Cardiac muscle cell (in vitro differentiated cells and primary cell): Measurements from ENCODE around the gene FRAS1. TPM values are rescaled to one million over a fixed set of nuclear protein-coding genes. Genes with fewer than 3 reads are reported as not detected.

Experiments
- DNase-seq, 2 donors: peaks; one replicate each; pipeline versions ENCODE4 v3.0.0 to v3.0.0-alpha.2; 2010 to 2017; ENCODE audit warnings: low read depth in 1 of 2, low spot score in 1 of 2
- H3K27ac ChIP-seq: fragments of 200-600 bp; sonication (generic); 2 replicates; pipeline ENCODE4 v1.5.1; 2016
- H3K27me3 ChIP-seq: fragments of 200-600 bp; sonication (generic); 2 replicates; pipeline ENCODE4 v1.6.0; 2016; ENCODE audit warnings: control low read depth
- H3K36me3 ChIP-seq: fragments of 200-600 bp; sonication (generic); 2 replicates; pipeline ENCODE4 v1.5.1; 2016; ENCODE audit warnings: control low read depth
- H3K4me1 ChIP-seq: fragments of 200-600 bp; sonication (generic); 2 replicates; pipeline ENCODE4 v1.8.1; 2017; ENCODE audit warnings: low read depth, mild to moderate bottlenecking, mixed run types
- H3K4me3 ChIP-seq: fragments of 200-600 bp; sonication (generic); 2 replicates; pipeline ENCODE4 v1.5.1; 2016; ENCODE audit warnings: mild to moderate bottlenecking
- H3K9me3 ChIP-seq: fragments of 200-600 bp; sonication (generic); 2 replicates; pipeline ENCODE4 v1.5.1; 2017; ENCODE audit warnings: low read depth, mild to moderate bottlenecking, control low read depth
- polyA plus RNA-seq: library from polyadenylated mRNA; unstranded; fragments of >200 nt; fragmentation: Nextera tagmentation; extraction: Ambion mirVana; gene quantifications from 2 replicates; pipeline ENCODE4 v1.2.1, GENCODE V29; 2016
- total RNA-seq: library from RNA; depleted of rRNA; stranded (reverse); fragments of >200 nt; gene quantifications from 2 replicates; pipeline ENCODE4 v1.2.3, GENCODE V29; 2016
- TF ChIP-seq, protein P1 (sequence below): IDR thresholded peaks from 2 replicates; pipeline ENCODE4 v1.5.1; 2012; ENCODE audit warnings: low read depth, mild to moderate bottlenecking, low read length

FRAS1 gene
- total and polyA plus RNA-seq, 2 experiments from 2014 or later: 4.4 to 20.4 TPM

DNA sequence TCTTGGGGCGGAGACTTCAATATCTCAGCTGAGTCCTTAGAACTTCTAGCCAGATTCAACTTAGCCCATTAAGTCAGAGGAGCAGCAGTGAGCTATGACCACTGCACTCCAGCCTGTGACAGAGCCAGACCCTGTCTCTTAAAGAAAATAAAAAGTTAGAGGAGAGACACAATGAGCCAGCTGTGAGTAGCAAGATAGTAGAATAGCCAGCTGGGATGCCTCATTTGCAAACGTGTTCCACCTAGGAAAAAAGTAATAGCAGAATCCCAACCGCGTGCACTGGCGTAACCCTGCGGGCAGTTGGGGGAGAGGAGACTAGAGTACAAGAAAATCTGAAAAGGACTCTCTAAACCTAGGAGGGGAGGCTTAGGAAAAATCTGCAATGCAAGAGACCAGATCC, 361.3 kb downstream of the FRAS1 start:
- Histone ChIP-seq H3K36me3 (no peaks in the 10 kb centered on the region), H3K4me1 (no peaks in the 10 kb centered on the region), H3K27ac (no peak overlapping the region), H3K4me3 (no peak overlapping the region), H3K27me3 (no peaks in the 10 kb centered on the region), H3K9me3 (no peaks in the 10 kb centered on the region)
- peak in 1 of 2 donors; percentile 14 for DNase-seq
- TF ChIP-seq, protein P1, sequence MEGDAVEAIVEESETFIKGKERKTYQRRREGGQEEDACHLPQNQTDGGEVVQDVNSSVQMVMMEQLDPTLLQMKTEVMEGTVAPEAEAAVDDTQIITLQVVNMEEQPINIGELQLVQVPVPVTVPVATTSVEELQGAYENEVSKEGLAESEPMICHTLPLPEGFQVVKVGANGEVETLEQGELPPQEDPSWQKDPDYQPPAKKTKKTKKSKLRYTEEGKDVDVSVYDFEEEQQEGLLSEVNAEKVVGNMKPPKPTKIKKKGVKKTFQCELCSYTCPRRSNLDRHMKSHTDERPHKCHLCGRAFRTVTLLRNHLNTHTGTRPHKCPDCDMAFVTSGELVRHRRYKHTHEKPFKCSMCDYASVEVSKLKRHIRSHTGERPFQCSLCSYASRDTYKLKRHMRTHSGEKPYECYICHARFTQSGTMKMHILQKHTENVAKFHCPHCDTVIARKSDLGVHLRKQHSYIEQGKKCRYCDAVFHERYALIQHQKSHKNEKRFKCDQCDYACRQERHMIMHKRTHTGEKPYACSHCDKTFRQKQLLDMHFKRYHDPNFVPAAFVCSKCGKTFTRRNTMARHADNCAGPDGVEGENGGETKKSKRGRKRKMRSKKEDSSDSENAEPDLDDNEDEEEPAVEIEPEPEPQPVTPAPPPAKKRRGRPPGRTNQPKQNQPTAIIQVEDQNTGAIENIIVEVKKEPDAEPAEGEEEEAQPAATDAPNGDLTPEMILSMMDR: no peak

- no peaks in the 10 kb centered on the region for H3K4me1 ChIP-seq
- TF ChIP-seq, protein P1: no peak
- no peak for DNase-seq
- H3K9me3 ChIP-seq: no peaks in the 10 kb centered on the region
- no peak overlapping the region for H3K27ac ChIP-seq
- no peak overlapping the region for H3K4me3 ChIP-seq
- H3K36me3 ChIP-seq: no peaks in the 10 kb centered on the region
- H3K27me3 ChIP-seq: no peaks in the 10 kb centered on the region
Measured at GRCh38 chr4:78423790-78424189, 366.7 kb downstream of the FRAS1 start.

GRCh38 chr4:78424461-78424860, 367.3 kb downstream of the FRAS1 start:
- H3K9me3 ChIP-seq: no peaks in the 10 kb centered on the region

DNA sequence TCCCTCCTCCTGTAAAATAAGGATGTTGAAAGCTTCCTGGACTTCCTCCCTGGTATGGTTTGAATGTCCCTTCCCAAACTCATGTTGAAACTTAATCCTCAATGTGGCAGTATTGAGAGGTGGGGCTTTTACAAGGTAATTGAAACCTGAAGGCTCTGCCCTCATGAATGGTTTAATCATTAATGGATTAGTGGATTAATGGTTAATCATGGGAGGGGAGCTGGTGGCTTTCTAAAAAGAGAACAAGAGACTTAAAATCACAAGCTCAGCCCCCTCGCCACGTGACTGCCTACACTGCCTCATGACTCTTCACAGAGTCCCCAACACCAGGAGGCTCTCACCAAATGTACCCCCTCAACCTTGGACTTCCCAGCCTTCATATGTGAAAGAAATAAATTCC, 369.8 kb downstream of the FRAS1 start:
- DNase-seq: no peak
- H3K27me3 ChIP-seq: no peaks in the 10 kb centered on the region
- H3K4me3 ChIP-seq: no peak overlapping the region
- no peaks in the 10 kb centered on the region for H3K4me1 ChIP-seq
- peaks cover 3% of the 10 kb centered on the region for H3K36me3 ChIP-seq
- H3K9me3 ChIP-seq: no peaks in the 10 kb centered on the region
- TF ChIP-seq, protein P1: no peak
- H3K27ac ChIP-seq: no peak overlapping the region

More at GRCh38 chr4:78424461-78424860, 367.3 kb downstream of the FRAS1 start:
- H3K27ac ChIP-seq: no peak overlapping the region
- no peaks in the 10 kb centered on the region for H3K4me1 ChIP-seq
- TF ChIP-seq, protein P1: no peak
- no peak for DNase-seq
- no peaks in the 10 kb centered on the region for H3K27me3 ChIP-seq
- no peak overlapping the region for H3K4me3 ChIP-seq
- no peaks in the 10 kb centered on the region for H3K36me3 ChIP-seq

GRCh38 chr4:78428996-78429395, 371.9 kb downstream of the FRAS1 start:
- TF ChIP-seq, protein P1: no peak
- no peak for DNase-seq
- Histone ChIP-seq H3K4me3 (no peak overlapping the region), H3K27me3 (no peaks in the 10 kb centered on the region), H3K27ac (no peak overlapping the region), H3K36me3 (peaks cover 3% of the 10 kb centered on the region), H3K9me3 (no peaks in the 10 kb centered on the region), H3K4me1 (no peaks in the 10 kb centered on the region)

DNA sequence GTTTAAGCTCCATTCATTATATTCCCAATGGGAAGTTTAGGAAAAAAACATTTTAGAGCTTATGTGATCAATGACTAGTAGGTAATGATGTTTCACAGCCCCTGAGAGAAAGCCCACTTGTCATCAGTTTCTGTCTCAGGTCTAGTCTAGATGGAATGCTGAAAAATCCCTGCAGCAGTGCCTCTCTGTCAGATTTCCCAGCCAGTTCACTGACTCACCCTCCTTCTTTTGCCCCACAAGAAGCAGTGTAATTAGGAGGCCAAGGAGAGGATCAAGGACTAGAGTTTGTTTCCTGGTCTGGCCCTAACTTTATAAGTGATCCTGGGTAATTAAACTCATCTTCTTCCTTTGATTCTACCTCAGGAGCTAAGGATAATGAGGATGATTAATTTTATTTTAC, 375.8 kb downstream of the FRAS1 start:
- peak; percentile 2 to 41 for DNase-seq

More for the DNA sequence above, 375.8 kb downstream of the FRAS1 start:
- H3K36me3 ChIP-seq: peaks cover 3% of the 10 kb centered on the region
- no peak overlapping the region for H3K27ac ChIP-seq
- TF ChIP-seq, protein P1: no peak
- H3K9me3 ChIP-seq: no peaks in the 10 kb centered on the region
- H3K27me3 ChIP-seq: no peaks in the 10 kb centered on the region
- no peaks in the 10 kb centered on the region for H3K4me1 ChIP-seq
- no peak overlapping the region for H3K4me3 ChIP-seq
